Measurements from ENCODE around the gene RNF146.
"Not testable (repeated sequence)": the region's sequence is repeated elsewhere in the genome, so short reads cannot be mapped to it uniquely, and the experiment has no call there.

Gene RNF146

GRCh38 chr6:127282184-127282583 is 15.5 kb downstream of the RNF146 start:
- DNase-seq (ENCODE audit: low spot score): no peak

GRCh38 chr6:127288705-127289104 is 22.0 kb downstream of the RNF146 start:
- no peak for DNase-seq (ENCODE audit: low spot score)

GRCh38 chr6:127289934-127290333 is 23.3 kb downstream of the RNF146 start:
- no peak for DNase-seq (ENCODE audit: low spot score)

GRCh38 chr6:127290391-127291265 is 24.0 kb downstream of the RNF146 start:
- DNase-seq (ENCODE audit: low spot score): no peak

- DNase-seq (ENCODE audit: low spot score): no peak
These were observed 24.8 kb downstream of the RNF146 start for GRCh38 chr6:127291495-127291894.

GRCh38 chr6:127297502-127298070 is 30.9 kb downstream of the RNF146 start:
- DNase-seq (ENCODE audit: low spot score): no peak

GRCh38 chr6:127298475-127298874 is 31.8 kb downstream of the RNF146 start:
- no peak for DNase-seq (ENCODE audit: low spot score)

- no peak for DNase-seq (ENCODE audit: low spot score)
These were observed 33.0 kb downstream of the RNF146 start for GRCh38 chr6:127299522-127300240.

GRCh38 chr6:127300411-127300810 is 33.7 kb downstream of the RNF146 start:
- DNase-seq (ENCODE audit: low spot score): no peak

GRCh38 chr6:127301199-127301700 is 34.6 kb downstream of the RNF146 start:
- no peak for DNase-seq (ENCODE audit: low spot score)

GRCh38 chr6:127302728-127303660 is 36.3 kb downstream of the RNF146 start:
- DNase-seq (ENCODE audit: low spot score): peak; percentile 68

GRCh38 chr6:127303917-127304316 is 37.3 kb downstream of the RNF146 start:
- DNase-seq (ENCODE audit: low spot score): no peak

GRCh38 chr6:127305741-127306140 is 39.1 kb downstream of the RNF146 start:
- no peak for DNase-seq (ENCODE audit: low spot score)

- DNase-seq (ENCODE audit: low spot score): no peak
These were observed 50.9 kb downstream of the RNF146 start for GRCh38 chr6:127317388-127318128.

GRCh38 chr6:127319686-127320085 is 53.0 kb downstream of the RNF146 start:
- no peak for DNase-seq (ENCODE audit: low spot score)

- no peak for DNase-seq (ENCODE audit: low spot score)
These were observed 61.5 kb downstream of the RNF146 start for GRCh38 chr6:127328043-127328609.

- DNase-seq (ENCODE audit: low spot score): not testable (repeated sequence)
These were observed 64.6 kb downstream of the RNF146 start for GRCh38 chr6:127331256-127331655.

- no peak for DNase-seq (ENCODE audit: low spot score)
These were observed 65.8 kb downstream of the RNF146 start for GRCh38 chr6:127332383-127332961.
